Common myeloid progenitor, CD34-positive (primary cell): Measurements from ENCODE around the gene NPFF.

Experiments used
- CTCF ChIA-PET: fragments of 350-600 bp; sonication (Branson Sonifier 250); formaldehyde crosslinking; loops from one replicate; lab custom pipeline; 2021; ENCODE audit warnings: antibody characterized with exemption; lab: Charles Lee
- POLR2A ChIA-PET: fragments of 350-600 bp; sonication (Branson Sonifier 250); formaldehyde crosslinking; loops from one replicate; lab custom pipeline; 2021; ENCODE audit warnings: antibody characterized with exemption; lab: Charles Lee
- DNase-seq, 3 donors: peaks; one replicate each; pipeline versions ENCODE4 v3.0.0 to v3.0.0-alpha.2; 2013
- H3K27ac ChIP-seq, 2 experiments: 1 replicate in 1 of 2; 2 replicates in 1 of 2; pipeline ENCODE4 v1.7.0; 2013; ENCODE audit warnings: inconsistent platforms in 2 of 2, low read length in 2 of 2, mild to moderate bottlenecking in 2 of 2, low read depth in 1 of 2, moderate library complexity in 1 of 2; ENCODE audit not compliant: severe bottlenecking in 2 of 2, insufficient read depth in 1 of 2, poor library complexity in 1 of 2
- H3K27me3 ChIP-seq, 5 experiments: replicated peaks in 2 of 5; 1 replicate in 3 of 5; 2 replicates in 2 of 5; pipeline versions ENCODE4 v1.6.1 to v1.7.0; 2013; ENCODE audit warnings: low read length in 4 of 5, mild to moderate bottlenecking in 2 of 5, moderate library complexity in 2 of 5, inconsistent platforms in 1 of 5; ENCODE audit not compliant: insufficient read depth in 5 of 5, control insufficient read depth in 4 of 5
- H3K36me3 ChIP-seq, 4 experiments: 1 replicate in 2 of 4; 2 replicates in 2 of 4; pipeline versions ENCODE4 v1.6.1 to v1.7.0; 2013; ENCODE audit warnings: low read length in 3 of 4, control low read depth in 1 of 4, mild to moderate bottlenecking in 1 of 4; ENCODE audit not compliant: control insufficient read depth in 4 of 4, insufficient read depth in 4 of 4
- H3K4me1 ChIP-seq, 4 experiments: 1 replicate in 3 of 4; 2 replicates in 1 of 4; pipeline versions ENCODE4 v1.6.1 to v1.7.1; 2013; ENCODE audit warnings: low read length in 3 of 4, mild to moderate bottlenecking in 3 of 4, control low read depth in 1 of 4, inconsistent platforms in 1 of 4, moderate library complexity in 1 of 4; ENCODE audit not compliant: control insufficient read depth in 4 of 4, insufficient read depth in 4 of 4; ENCODE audit errors: control extremely low read depth in 1 of 4
- H3K4me3 ChIP-seq, 7 experiments: 1 replicate in 4 of 7; 2 replicates in 3 of 7; pipeline versions ENCODE4 v1.5.1 to v1.7.0; 2013; ENCODE audit warnings: mild to moderate bottlenecking in 7 of 7, low read length in 6 of 7, moderate library complexity in 6 of 7, inconsistent platforms in 2 of 7, low read depth in 2 of 7, control low read depth in 1 of 7; ENCODE audit not compliant: insufficient read depth in 4 of 7, control insufficient read depth in 1 of 7; ENCODE audit errors: extremely low read depth in 1 of 7
- H3K9me3 ChIP-seq, 5 experiments: 1 replicate in 4 of 5; 2 replicates in 1 of 5; pipeline versions ENCODE4 v1.6.1 to v1.7.1; 2013; ENCODE audit warnings: low read length in 4 of 5, mild to moderate bottlenecking in 2 of 5, inconsistent platforms in 1 of 5, low read depth in 1 of 5, moderate library complexity in 1 of 5; ENCODE audit not compliant: control insufficient read depth in 4 of 5, insufficient read depth in 2 of 5; ENCODE audit errors: control extremely low read depth in 1 of 5
- WGBS: methylation state at CpG from one replicate; pipeline ENCODE4 v1.1.5; 2013; ENCODE audit not compliant: insufficient coverage; 5-methylcytosine and 5-hydroxymethylcytosine counted together

The NPFF gene

GRCh38 chr12:53489242-53489864, 17.9 kb downstream of the NPFF start:
- POLR2A ChIA-PET: interaction anchor here (2.1 kb wide), 1 partner anchor 12 kb away, joined by 6 read pairs; the partner anchor contains the start of gene TARBP2
- no peak for DNase-seq
- Histone ChIP-seq H3K36me3 (peaks cover 5 to 33% (median 25%) of the 10 kb centered on the region in 4 experiments), H3K27ac (no peak overlapping the region), H3K4me3 (no peak overlapping the region), H3K27me3 (no peaks in the 10 kb centered on the region), H3K9me3 (no peaks in the 10 kb centered on the region), H3K4me1 (peaks cover 6 to 24% (median 21%) of the 10 kb centered on the region in 4 experiments)
- WGBS: 100% methylated on average over 2 of the region's 5 CpGs
- CTCF ChIA-PET: interaction anchor here (0.7 to 4.0 kb wide), 7 partner anchors 11 to 137 kb away, joined by 3 to 26 read pairs (median 6); partner anchors contain the start of gene TARBP2

GRCh38 chr12:53486736-53487487, 20.4 kb downstream of the NPFF start:
- 96% methylated on average over 15 of the region's 17 CpGs for WGBS
- Histone ChIP-seq H3K36me3 (peaks cover 8 to 57% (median 42%) of the 10 kb centered on the region in 4 experiments), H3K4me1 (peaks cover 0 to 3% (median under 1%) of the 10 kb centered on the region in 4 experiments), H3K9me3 (no peaks in the 10 kb centered on the region), H3K4me3 (no peak overlapping the region), H3K27ac (no peak overlapping the region), H3K27me3 (no peaks in the 10 kb centered on the region)
- ChIA-PET CTCF (interaction anchor here (1.1 to 1.8 kb wide), 2 partner anchors 13 to 22 kb away, joined by 3 to 6 read pairs; no protein-coding TSS in a partner anchor), POLR2A (interaction anchor here (1.0 kb wide), 1 partner anchor 14 kb away, joined by 3 read pairs; the partner anchor contains the start of gene TARBP2)
- no peak for DNase-seq

GRCh38 chr12:53485955-53486735, 21.1 kb downstream of the NPFF start:
- 96% methylated on average over 8 of the region's 10 CpGs for WGBS
- Histone ChIP-seq H3K27ac (peak overlapping the region in 1 of 2 experiments; percentile 32), H3K36me3 (peaks cover 8 to 64% (median 45%) of the 10 kb centered on the region in 4 experiments), H3K9me3 (no peaks in the 10 kb centered on the region), H3K4me3 (no peak overlapping the region), H3K27me3 (no peaks in the 10 kb centered on the region), H3K4me1 (peaks cover 0 to 2% (median 0%) of the 10 kb centered on the region in 4 experiments)
- CTCF ChIA-PET: interaction anchor here (1.1 to 1.8 kb wide), 2 partner anchors 12 to 23 kb away, joined by 3 to 6 read pairs; no protein-coding TSS in a partner anchor
- POLR2A ChIA-PET: interaction anchor here (1.0 kb wide), 1 partner anchor 15 kb away, joined by 3 read pairs; the partner anchor contains the start of gene TARBP2
- DNase-seq: no peak

GRCh38 chr12:53484686-53485575, 22.4 kb downstream of the NPFF start:
- Histone ChIP-seq H3K27me3 (no peaks in the 10 kb centered on the region), H3K4me3 (no peak overlapping the region), H3K4me1 (peaks cover 0 to 2% (median 0%) of the 10 kb centered on the region in 4 experiments), H3K27ac (no peak overlapping the region), H3K9me3 (no peaks in the 10 kb centered on the region), H3K36me3 (peaks cover 11 to 76% (median 52%) of the 10 kb centered on the region in 4 experiments)
- WGBS: 93% methylated on average over 8 of the region's 10 CpGs
- CTCF ChIA-PET: interaction anchor here (1.6 kb wide), 1 partner anchor 10 kb away, joined by 9 read pairs; no protein-coding TSS in a partner anchor
- no peak for DNase-seq
- POLR2A ChIA-PET: interaction anchor here (1.0 kb wide), 1 partner anchor 15 kb away, joined by 3 read pairs; no protein-coding TSS in a partner anchor

- H3K4me1 ChIP-seq: peaks cover 0 to 2% (median 0%) of the 10 kb centered on the region in 4 experiments
- no peaks in the 10 kb centered on the region for H3K9me3 ChIP-seq
- POLR2A ChIA-PET: interaction anchor here (1.2 to 2.5 kb wide), 2 partner anchors 10 to 17 kb away, joined by 7 to 9 read pairs; partner anchors contain the start of gene TARBP2
- H3K36me3 ChIP-seq: peaks cover 15 to 85% (median 57%) of the 10 kb centered on the region in 4 experiments
- 97% methylated on average over 3 of the region's 4 CpGs for WGBS
- H3K27ac ChIP-seq: no peak overlapping the region
- no peak for DNase-seq
- CTCF ChIA-PET: interaction anchor here (0.9 to 3.1 kb wide), 7 partner anchors 8 to 150 kb away, joined by 3 to 23 read pairs (median 3); partner anchors contain the start of genes NPFF and TARBP2
- H3K4me3 ChIP-seq: no peak overlapping the region
- H3K27me3 ChIP-seq: no peaks in the 10 kb centered on the region
Observed at GRCh38 chr12:53483979-53484377, 23.3 kb downstream of the NPFF start.
